SK-N-SH treated with all-trans-retinoic acid at 6 μM for 48 hours (cell line): ENCODE data around the gene TMEM132D.

Experiments
- ESRRG ChIP-seq: fragments of 250-450 bp; sonication (Bioruptor Pico); IDR thresholded peaks from 2 replicates; pipeline ENCODE4 v1.6.1; 2021; ENCODE audit warnings: mild to moderate bottlenecking
- GLIS3 ChIP-seq: fragments of 250-450 bp; sonication (Bioruptor Pico); IDR thresholded peaks from 2 replicates; pipeline ENCODE4 v1.5.0; 2020; ENCODE audit warnings: mild to moderate bottlenecking, moderate library complexity
- ISL1 ChIP-seq: fragments of 250-450 bp; sonication (Bioruptor Pico); IDR thresholded peaks from 2 replicates; pipeline ENCODE4 v2.1.2; 2022; ENCODE audit warnings: mild to moderate bottlenecking, moderate library complexity
- OSR1 ChIP-seq: fragments of 250-450 bp; sonication (Bioruptor Pico); IDR thresholded peaks from 2 replicates; pipeline ENCODE4 v1.8.0; 2022; ENCODE audit warnings: moderate library complexity, mild to moderate bottlenecking, inconsistent platforms
- PATZ1 ChIP-seq: fragments of 250-450 bp; sonication (Bioruptor Pico); IDR thresholded peaks from 2 replicates; pipeline ENCODE4 v1.8.0; 2020; ENCODE audit warnings: mild to moderate bottlenecking, moderate library complexity, borderline replicate concordance
- TOX ChIP-seq: fragments of 250-450 bp; sonication (Bioruptor Pico); IDR thresholded peaks from 2 replicates; pipeline ENCODE4 v1.8.0; 2021; ENCODE audit warnings: mild to moderate bottlenecking, moderate library complexity, borderline replicate concordance
- TSHZ2 ChIP-seq: fragments of 250-450 bp; sonication (Bioruptor Pico); IDR thresholded peaks from 2 replicates; pipeline ENCODE4 v1.5.0; 2020; ENCODE audit warnings: mild to moderate bottlenecking, moderate library complexity
- ZFP3 ChIP-seq: fragments of 250-450 bp; sonication (Bioruptor Pico); IDR thresholded peaks from 2 replicates; pipeline ENCODE4 v1.5.0; 2020; ENCODE audit warnings: mild to moderate bottlenecking, moderate library complexity
- ZFP30 ChIP-seq: fragments of 450-650 bp; formaldehyde crosslinking; IDR thresholded peaks from 2 replicates; pipeline ENCODE4 v1.5.0; 2022; ENCODE audit warnings: mild to moderate bottlenecking, moderate library complexity

- TF ChIP-seq PATZ1 (CRISPR knock-in tag) (no peak), OSR1 (CRISPR knock-in tag) (no peak), ZFP30 (CRISPR knock-in tag) (no peak), TOX (CRISPR knock-in tag) (no peak), ISL1 (CRISPR knock-in tag) (no peak), TSHZ2 (CRISPR knock-in tag) (no peak), GLIS3 (CRISPR knock-in tag) (no peak), ZFP3 (no peak), ESRRG (CRISPR knock-in tag) (no peak)
These were observed 49.2 kb downstream of the TMEM132D start for GRCh38 chr12:129854591-129854990.
